ENCODE data around the gene LRRC27.

GRCh38 chr10:132427939-132428367 is 96.0 kb downstream of the LRRC27 start:
- TF ChIP-seq POLR2AphosphoS5 (IDR thresholded peaks at IDR 0.05; ENCODE audit: low read depth) = no peak
- no peak for TF ChIP-seq CTCF (IDR thresholded peaks at IDR 0.05; ENCODE audit: insufficient read depth, low read length)
- no peak for TF ChIP-seq GABPA (IDR thresholded peaks at IDR 0.05; ENCODE audit: low read depth)
- TF ChIP-seq REST (IDR thresholded peaks at IDR 0.05; ENCODE audit: insufficient replicate concordance, low read depth) = no peak

Data from HL-60 (cell line).